ENCODE measurements around the gene NFATC4. TPM values are rescaled to one million over a fixed set of nuclear protein-coding genes. Genes with fewer than 3 reads are reported as not detected.

NFATC4 gene
- total RNA-seq, 2 donors from 2014 or later: 24.8 to 34.1 TPM

GRCh38 chr14:24428628-24429394 is 60.8 kb downstream of the NFATC4 start:
- H3K9ac ChIP-seq (ENCODE audit: extremely low read depth, low read length, poor library complexity, severe bottlenecking): no peak overlapping the region
- H3K4me3 ChIP-seq (ENCODE audit: low read length): no peak overlapping the region
- Mint-ChIP-seq H3K9me3 (no peaks in the 10 kb centered on the region), H3K4me1 (peaks cover 25% of the 10 kb centered on the region), H3K27ac (peak overlapping the region; percentile 64), H3K27me3 (ENCODE audit: insufficient read depth) (peaks cover 6% of the 10 kb centered on the region), H3K4me3 (peak overlapping the region; percentile 76), H3K36me3 (ENCODE audit: low read depth) (peaks cover 17% of the 10 kb centered on the region)
- no peaks in the 10 kb centered on the region for H3K27me3 ChIP-seq (ENCODE audit: control insufficient read depth, insufficient read depth, low read length, poor library complexity, severe bottlenecking)
- TF ChIP-seq CTCF (conservative IDR thresholded peaks at IDR 0.05): no peak
- no peak for DNase-seq
- WGBS, 2 experiments (ENCODE audit: insufficient coverage in 1 of 2, insufficient read length in 1 of 2): 89 to 92% methylated on average over 12 to 18 of the region's 18 CpGs
- H3K36me3 ChIP-seq (ENCODE audit: control insufficient read depth, insufficient read depth, low read length): peaks cover 12% of the 10 kb centered on the region
- no peaks in the 10 kb centered on the region for H3K9me3 ChIP-seq (ENCODE audit: control insufficient read depth, low read length)
- no peaks in the 10 kb centered on the region for H3K4me1 ChIP-seq (ENCODE audit: control insufficient read depth, insufficient read depth, low read length)
- H3K27ac ChIP-seq (ENCODE audit: low read depth, low read length): no peak overlapping the region

Other genes with a start within 250 kb of the NFATC4 start
- gene FITM1, start 237.5 kb upstream of the NFATC4 start, total RNA-seq: 1 to 10 TPM in 1 of 2 donors, not detected in 1; 1.1 TPM
- 100 to 1,000 TPM in 1 of 2 donors, 10 to 100 TPM in 1; 68.6 to 108 TPM for gene PSME1, start 232.0 kb upstream of the NFATC4 start, total RNA-seq
- 10 to 100 TPM; 34.0 to 39.5 TPM for gene EMC9, start 226.6 kb upstream of the NFATC4 start, total RNA-seq
- 100 to 1,000 TPM; 106 to 112 TPM for gene PSME2, start 221.6 kb upstream of the NFATC4 start, total RNA-seq
- gene RNF31, start 220.7 kb upstream of the NFATC4 start, total RNA-seq: 10 to 100 TPM; 75.5 to 82.9 TPM
- 10 to 100 TPM; 13.6 to 26.9 TPM for gene IRF9, start 206.9 kb upstream of the NFATC4 start, total RNA-seq
- 10 to 100 TPM; 60.3 to 98.3 TPM for gene REC8, start 196.1 kb upstream of the NFATC4 start, total RNA-seq
- gene IPO4, start 179.4 kb upstream of the NFATC4 start, total RNA-seq: 10 to 100 TPM; 56.3 to 67.4 TPM
- gene TM9SF1, start 172.7 kb upstream of the NFATC4 start, total RNA-seq: 10 to 100 TPM; 37.4 to 40.8 TPM
- under 1 TPM; 0.38 to 0.51 TPM for gene TSSK4, start 162.5 kb upstream of the NFATC4 start, total RNA-seq
- 10 to 100 TPM; 38.8 to 44.3 TPM for gene CHMP4A, start 154.7 kb upstream of the NFATC4 start, total RNA-seq
- gene MDP1, start 152.1 kb upstream of the NFATC4 start, total RNA-seq: 10 to 100 TPM; 21.0 to 25.0 TPM
- 100 to 1,000 TPM; 210 to 267 TPM for gene NEDD8, start 135.8 kb upstream of the NFATC4 start, total RNA-seq
- gene GMPR2, start 135.3 kb upstream of the NFATC4 start, total RNA-seq: 10 to 100 TPM; 56.1 to 63.1 TPM
- 10 to 100 TPM; 43.4 to 43.5 TPM for gene TINF2, start 125.6 kb upstream of the NFATC4 start, total RNA-seq
- 1 to 10 TPM; 1.6 to 3.4 TPM for gene TGM1, start 105.0 kb upstream of the NFATC4 start, total RNA-seq
- 10 to 100 TPM; 20.2 to 20.5 TPM for gene RABGGTA, start 96.6 kb upstream of the NFATC4 start, total RNA-seq
- gene DHRS1, start 68.4 kb upstream of the NFATC4 start, total RNA-seq: 10 to 100 TPM; 21.2 to 22.5 TPM
- 10 to 100 TPM; 31.1 to 32.0 TPM for gene NOP9, start 68.3 kb upstream of the NFATC4 start, total RNA-seq
- 1 to 10 TPM in 1 of 2 donors, under 1 TPM in 1; 0.97 to 3.1 TPM for gene CIDEB, start 60.2 kb upstream of the NFATC4 start, total RNA-seq
- 1 to 10 TPM; 7.4 to 9.5 TPM for gene LTB4R2, start 58.0 kb upstream of the NFATC4 start, total RNA-seq
- 1 to 10 TPM; 6.4 to 6.6 TPM for gene LTB4R, start 56.7 kb upstream of the NFATC4 start, total RNA-seq
- gene ADCY4, start 33.1 kb upstream of the NFATC4 start, total RNA-seq: not detected
- gene RIPK3, start 28.2 kb upstream of the NFATC4 start, total RNA-seq: not detected
- gene NYNRIN, start 30.8 kb downstream of the NFATC4 start, total RNA-seq: 10 to 100 TPM; 19.5 to 19.7 TPM
- 1 to 10 TPM; 2.1 to 2.4 TPM for gene CBLN3, start 61.5 kb downstream of the NFATC4 start, total RNA-seq
- 10 to 100 TPM; 46.2 to 46.6 TPM for gene KHNYN, start 61.8 kb downstream of the NFATC4 start, total RNA-seq
- 10 to 100 TPM; 40.4 to 41.3 TPM for gene SDR39U1, start 74.6 kb downstream of the NFATC4 start, total RNA-seq
- not detected for gene CMA1, start 140.1 kb downstream of the NFATC4 start, total RNA-seq
- not detected for gene CTSG, start 208.1 kb downstream of the NFATC4 start, total RNA-seq
- not detected for gene GZMH, start 241.5 kb downstream of the NFATC4 start, total RNA-seq